Measurements from ENCODE around the gene AP1M2.

AP1M2 gene

DNA sequence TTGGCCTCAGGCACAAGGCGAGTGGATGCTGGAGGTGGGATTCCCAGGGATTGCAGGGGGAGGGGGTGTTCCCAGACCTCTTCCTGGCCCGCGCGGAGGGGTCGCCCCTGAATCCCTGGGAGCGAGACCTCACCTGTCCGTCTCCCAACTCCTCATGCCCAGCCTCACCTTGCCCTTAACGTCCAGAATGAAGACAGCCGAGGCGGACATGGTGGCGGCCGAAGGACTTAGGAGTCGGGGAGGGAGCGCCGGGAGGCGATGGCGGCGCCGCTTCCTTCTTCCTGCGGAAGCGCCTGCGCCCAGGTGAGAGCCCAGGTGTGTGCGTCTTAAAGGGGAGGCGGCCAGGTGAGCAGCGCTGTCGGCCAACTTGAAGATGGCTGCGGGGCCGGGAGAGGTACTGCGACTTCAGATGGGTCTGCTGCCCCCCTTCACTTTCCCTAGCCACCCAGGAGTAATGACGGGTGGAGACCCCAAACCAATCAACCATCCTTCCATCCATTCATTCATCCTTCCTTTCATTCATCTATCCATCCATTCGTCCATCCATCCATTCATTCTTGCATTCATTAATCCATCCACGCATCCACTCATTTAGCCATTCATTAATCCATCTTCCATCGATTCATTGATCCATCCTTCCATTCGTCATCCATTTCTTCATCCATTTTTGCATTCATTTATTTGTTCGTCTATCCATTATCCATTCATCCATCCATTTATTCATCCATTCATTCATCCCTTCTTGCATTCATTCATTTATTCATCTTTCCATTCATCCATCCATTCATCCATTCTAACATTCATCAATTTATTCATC is at the start of gene AP1M2:
AP1M2 (minus strand) TSS at position 291 of the 817 bp plus-strand sequence; CDS start at position 210, 81 bp downstream.
- no peak for DNase-seq

DNA sequence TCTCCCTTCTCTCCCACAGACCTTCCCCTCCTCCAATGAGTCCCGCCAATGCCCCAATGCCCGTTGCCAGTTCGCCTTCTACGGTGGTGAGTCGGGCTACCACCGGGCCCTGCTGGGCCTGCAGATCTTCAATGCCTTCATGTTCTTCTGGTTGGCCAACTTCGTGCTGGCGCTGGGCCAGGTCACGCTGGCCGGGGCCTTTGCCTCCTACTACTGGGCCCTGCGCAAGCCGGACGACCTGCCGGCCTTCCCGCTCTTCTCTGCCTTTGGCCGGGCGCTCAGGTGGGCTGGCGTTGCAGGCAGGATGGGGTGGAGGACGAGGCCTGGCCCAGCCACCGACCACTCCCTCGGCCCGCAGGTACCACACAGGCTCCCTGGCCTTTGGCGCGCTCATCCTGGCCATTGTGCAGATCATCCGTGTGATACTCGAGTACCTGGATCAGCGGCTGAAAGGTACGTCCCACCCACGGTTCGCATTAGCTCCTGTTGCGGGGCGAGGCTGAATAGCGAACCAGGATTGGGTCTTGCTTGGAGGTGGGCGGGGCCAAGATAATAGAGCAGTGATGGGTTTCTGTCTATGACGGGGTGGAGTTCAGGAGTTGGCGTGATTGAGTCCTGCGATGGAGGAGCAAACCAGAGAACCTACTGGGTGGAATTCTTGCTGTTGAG is 49.3 kb upstream of the AP1M2 start:
- DNase-seq: no peak

- no peak for DNase-seq
Measured at GRCh38 chr19:10634963-10635362, 47.9 kb upstream of the AP1M2 start.

DNA sequence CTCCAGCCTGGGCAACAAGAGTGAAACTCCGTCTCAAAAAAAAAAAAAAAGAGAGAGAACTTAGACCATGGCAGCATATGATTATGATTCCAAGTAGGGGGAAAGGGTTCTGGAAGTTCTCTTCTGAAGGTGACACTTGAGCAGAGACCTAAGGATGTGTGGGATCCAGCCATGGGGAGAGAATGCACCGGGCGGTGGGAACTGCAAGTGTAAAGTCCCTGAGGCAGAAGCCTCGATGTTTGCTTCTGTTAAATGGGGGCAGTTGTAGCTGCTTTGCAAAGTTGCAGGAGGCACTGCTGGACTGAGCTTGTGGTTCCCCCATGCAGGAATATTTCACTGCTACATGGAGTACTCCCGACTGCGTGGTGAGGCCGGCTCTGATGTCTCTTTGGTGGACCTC is 47.3 kb upstream of the AP1M2 start:
- DNase-seq: no peak

- no peak for DNase-seq
Measured at GRCh38 chr19:10631874-10632273, 44.8 kb upstream of the AP1M2 start.

GRCh38 chr19:10625762-10626138 is 38.6 kb upstream of the AP1M2 start:
- DNase-seq: no peak

- DNase-seq: no peak
Measured at GRCh38 chr19:10625003-10625761, 38.1 kb upstream of the AP1M2 start, which contains the start of gene SLC44A2. SLC44A2 (plus strand) TSS chr19:10625553; CDS start chr19:10625634, 81 bp downstream.

DNA sequence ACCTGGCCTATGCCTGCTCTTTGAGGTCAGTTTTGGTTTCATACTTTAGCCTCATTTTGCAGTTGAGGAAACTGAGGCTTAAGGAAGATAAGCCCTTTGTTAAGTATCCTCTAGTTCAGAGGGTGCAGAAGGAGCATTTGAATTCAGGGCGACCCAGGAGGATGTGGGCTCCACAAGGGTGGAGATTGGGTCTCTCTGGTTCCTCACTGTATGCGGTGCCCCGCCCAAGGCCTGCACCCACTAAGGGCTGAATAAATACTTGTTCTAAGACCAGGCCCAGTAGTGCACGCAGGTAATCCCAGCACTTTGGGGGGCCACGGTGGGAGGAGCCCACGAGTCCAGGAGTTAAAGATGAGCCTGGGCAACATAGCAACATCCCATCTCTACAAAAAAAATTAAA is 37.5 kb upstream of the AP1M2 start:
- DNase-seq: no peak

- DNase-seq: no peak
Measured at GRCh38 chr19:10621966-10622365, 34.9 kb upstream of the AP1M2 start.

- no peak for DNase-seq
Measured at GRCh38 chr19:10620786-10621185, 33.7 kb upstream of the AP1M2 start.

DNA sequence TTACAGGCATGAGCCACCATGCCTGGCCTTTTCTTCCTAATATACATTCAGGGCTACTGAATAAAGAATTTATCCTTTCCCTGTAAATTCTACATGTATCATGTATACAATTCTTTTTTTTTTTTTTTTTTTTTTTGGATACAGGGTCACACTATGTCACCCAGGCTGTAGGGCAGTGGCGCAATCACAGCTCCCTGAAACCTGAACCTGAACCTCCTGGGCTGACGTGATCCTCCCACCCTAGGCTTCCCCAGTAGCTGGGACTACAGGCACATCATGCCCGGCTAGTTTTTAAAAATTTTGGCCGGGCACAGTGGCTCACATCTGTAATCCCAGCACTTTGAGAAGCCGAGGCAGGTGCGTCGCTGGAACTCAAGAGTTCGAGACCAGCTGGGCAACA is 31.7 kb upstream of the AP1M2 start:
- DNase-seq: no peak

- no peak for DNase-seq
Measured at GRCh38 chr19:10617409-10618121, 30.5 kb upstream of the AP1M2 start.

DNA sequence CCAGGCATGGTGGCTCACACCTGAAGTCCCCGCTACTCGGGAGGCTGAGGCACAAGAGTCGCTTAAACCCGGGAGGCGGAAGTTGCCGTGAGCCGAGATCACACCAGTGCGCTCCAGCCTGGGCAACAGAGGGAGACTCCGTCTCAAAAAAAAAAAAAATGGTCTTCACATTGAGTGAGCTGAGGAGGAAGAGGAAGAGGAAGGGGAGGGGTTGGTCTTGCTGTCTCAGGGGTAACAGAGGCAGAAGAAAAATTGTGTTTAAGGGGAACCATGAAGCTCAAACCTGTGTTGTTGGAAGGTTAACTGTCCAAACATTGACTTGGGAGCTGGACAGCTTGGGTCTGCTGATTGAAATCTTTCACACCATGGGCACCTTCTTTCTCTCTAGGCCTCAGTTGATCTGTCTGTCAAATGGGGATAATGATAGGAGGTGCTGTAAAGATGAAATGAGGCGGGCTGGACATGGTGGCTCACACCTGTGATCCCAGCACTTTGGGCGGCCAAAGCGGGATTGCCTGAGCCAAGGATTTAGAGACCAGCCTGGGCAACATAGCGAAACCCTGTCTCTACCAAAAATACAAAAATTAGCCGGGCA is 28.4 kb upstream of the AP1M2 start:
- no peak for DNase-seq

GRCh38 chr19:10612499-10613119 is 25.5 kb upstream of the AP1M2 start:
- no peak for DNase-seq

DNA sequence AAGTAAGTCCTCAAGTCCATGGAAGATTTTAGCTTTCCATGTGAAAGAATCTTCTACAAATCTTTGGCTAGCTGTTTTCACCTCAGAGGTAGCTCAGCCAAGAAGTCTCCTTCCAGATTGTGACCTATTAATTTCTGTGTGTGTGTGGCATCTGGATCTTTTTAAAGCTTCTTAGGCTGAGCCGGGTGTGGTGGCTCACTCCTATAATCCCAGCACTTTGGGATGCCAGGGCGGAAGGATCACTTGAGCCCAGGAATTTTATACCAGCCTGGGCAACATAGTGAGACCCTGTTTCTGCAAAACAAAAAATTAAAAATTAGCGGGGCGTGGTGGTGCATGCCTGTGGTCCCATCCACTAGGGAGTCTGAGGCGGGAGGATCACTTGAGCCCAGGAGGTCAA is 24.8 kb upstream of the AP1M2 start:
- no peak for DNase-seq

DNA sequence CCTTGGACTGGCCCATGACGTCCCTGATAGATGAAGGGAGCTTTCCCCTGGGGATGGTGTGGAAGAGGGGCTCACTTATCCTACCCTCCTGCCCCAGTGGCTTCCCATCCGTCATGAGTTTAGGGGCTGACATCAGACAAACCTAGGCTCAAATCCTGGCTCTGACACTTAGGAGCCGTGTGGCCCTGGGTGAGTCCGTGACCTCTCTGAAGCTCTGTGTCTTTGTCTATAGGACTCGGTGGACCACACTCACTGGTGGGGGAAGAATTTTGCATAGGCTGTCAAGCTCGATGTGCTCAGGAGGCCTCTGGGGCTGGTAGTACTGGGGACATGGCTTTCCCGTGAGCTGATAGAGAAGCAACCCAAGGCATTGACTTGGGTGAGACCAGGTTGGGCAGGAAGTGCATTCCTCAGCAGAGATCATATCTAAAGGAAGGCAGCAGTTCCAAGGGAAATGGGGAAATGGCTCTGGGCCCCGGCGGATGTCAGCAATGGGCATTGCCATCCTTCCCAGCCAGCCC is 17.4 kb upstream of the AP1M2 start:
- no peak for DNase-seq

GRCh38 chr19:10603873-10604459 is 16.9 kb upstream of the AP1M2 start:
- no peak for DNase-seq

GRCh38 chr19:10603084-10603872 is 16.2 kb upstream of the AP1M2 start:
- DNase-seq: peak; percentile 77

DNA sequence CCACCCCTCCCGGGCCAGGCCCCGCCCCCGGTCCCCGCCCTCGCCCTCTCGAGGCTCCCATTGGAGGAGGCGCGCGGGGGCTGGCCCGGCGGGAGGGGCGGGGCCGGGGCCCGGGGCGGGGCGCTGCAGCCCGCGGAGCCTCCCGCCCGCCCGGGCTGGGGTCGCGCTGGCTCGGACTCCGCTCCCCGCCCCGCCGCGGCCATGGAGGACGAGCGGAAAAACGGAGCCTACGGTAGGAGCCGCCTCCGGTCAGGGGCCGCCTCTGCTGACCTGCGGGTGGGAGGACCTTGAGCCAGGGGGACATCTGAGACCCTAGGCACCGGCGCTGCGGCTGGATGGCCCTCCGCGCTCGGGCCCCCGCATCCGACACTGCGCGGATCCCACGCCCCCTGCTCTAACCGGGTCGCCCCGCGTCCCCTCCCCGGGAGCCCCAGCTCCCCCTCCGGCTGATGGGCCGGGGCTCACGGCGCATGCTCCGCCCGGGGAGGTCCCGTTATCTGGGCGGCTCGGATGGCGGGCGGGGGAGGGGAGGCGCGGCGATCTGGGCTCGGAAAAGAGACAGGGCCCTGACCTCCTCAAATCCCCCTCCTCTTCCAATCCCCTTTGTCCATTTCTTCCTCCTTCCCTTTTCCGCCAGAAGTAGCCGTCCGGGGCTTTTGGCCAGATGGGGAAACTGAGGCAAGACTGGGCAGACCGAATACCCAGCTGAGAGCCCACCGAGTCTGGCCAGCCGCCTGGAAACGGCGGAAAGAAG is 15.4 kb upstream of the AP1M2 start:
- DNase-seq: peak; percentile 75

- DNase-seq: no peak
Measured at GRCh38 chr19:10601999-10602329, 14.9 kb upstream of the AP1M2 start.
